Measurements from ENCODE around the gene ADAMTS5.

The ADAMTS5 gene

GRCh38 chr21:26888931-26889330 lies 78.0 kb downstream of the ADAMTS5 start:
- no peaks in the 10 kb centered on the region for H3K4me1 ChIP-seq (ENCODE audit: control insufficient read depth, insufficient read depth, low read length)
- no peak overlapping the region for H3K27ac ChIP-seq (ENCODE audit: low read length)

GRCh38 chr21:26888256-26888655 lies 78.6 kb downstream of the ADAMTS5 start:
- H3K9me3 ChIP-seq (ENCODE audit: control insufficient read depth in 2 of 2, low read length in 2 of 2): no peaks in the 10 kb centered on the region
- H3K9ac ChIP-seq (ENCODE audit: low read length in 2 of 2): no peak overlapping the region
- no peaks in the 10 kb centered on the region for H3K36me3 ChIP-seq (ENCODE audit: control insufficient read depth in 2 of 2, insufficient read depth in 2 of 2, low read length in 2 of 2)
- no peaks in the 10 kb centered on the region for H3K4me1 ChIP-seq (ENCODE audit: control insufficient read depth, insufficient read depth, low read length)
- H3K4me3 ChIP-seq (ENCODE audit: low read length in 2 of 2): no peak overlapping the region
- H3K27me3 ChIP-seq (ENCODE audit: control insufficient read depth in 1 of 2, insufficient read depth in 2 of 2, low read length in 2 of 2): no peaks in the 10 kb centered on the region
- H3K27ac ChIP-seq (ENCODE audit: low read length): no peak overlapping the region

More at GRCh38 chr21:26888931-26889330, 78.0 kb downstream of the ADAMTS5 start:
- no peaks in the 10 kb centered on the region for H3K9me3 ChIP-seq (ENCODE audit: control insufficient read depth in 2 of 2, low read length in 2 of 2)
- H3K36me3 ChIP-seq (ENCODE audit: control insufficient read depth in 2 of 2, insufficient read depth in 2 of 2, low read length in 2 of 2): no peaks in the 10 kb centered on the region
- no peak overlapping the region for H3K4me3 ChIP-seq (ENCODE audit: low read length in 2 of 2)
- H3K9ac ChIP-seq (ENCODE audit: low read length in 2 of 2): no peak overlapping the region
- H3K27me3 ChIP-seq (ENCODE audit: control insufficient read depth in 1 of 2, insufficient read depth in 2 of 2, low read length in 2 of 2): no peaks in the 10 kb centered on the region

- Histone ChIP-seq H3K9me3 (ENCODE audit: control insufficient read depth in 2 of 2, low read length in 2 of 2) (no peaks in the 10 kb centered on the region), H3K9ac (ENCODE audit: low read length in 2 of 2) (no peak overlapping the region), H3K36me3 (ENCODE audit: control insufficient read depth in 2 of 2, insufficient read depth in 2 of 2, low read length in 2 of 2) (no peaks in the 10 kb centered on the region), H3K27ac (ENCODE audit: low read length) (no peak overlapping the region), H3K4me1 (ENCODE audit: control insufficient read depth, insufficient read depth, low read length) (no peaks in the 10 kb centered on the region), H3K4me3 (ENCODE audit: low read length in 2 of 2) (no peak overlapping the region), H3K27me3 (ENCODE audit: control insufficient read depth in 1 of 2, insufficient read depth in 2 of 2, low read length in 2 of 2) (no peaks in the 10 kb centered on the region)
Observed at GRCh38 chr21:26887251-26887650, 79.6 kb downstream of the ADAMTS5 start.

GRCh38 chr21:26884436-26884835 lies 82.5 kb downstream of the ADAMTS5 start:
- Histone ChIP-seq H3K9me3 (ENCODE audit: control insufficient read depth in 2 of 2, low read length in 2 of 2) (no peaks in the 10 kb centered on the region), H3K27ac (ENCODE audit: low read length) (no peak overlapping the region), H3K4me3 (ENCODE audit: low read length in 2 of 2) (no peak overlapping the region), H3K36me3 (ENCODE audit: control insufficient read depth in 2 of 2, insufficient read depth in 2 of 2, low read length in 2 of 2) (no peaks in the 10 kb centered on the region), H3K27me3 (ENCODE audit: control insufficient read depth in 1 of 2, insufficient read depth in 2 of 2, low read length in 2 of 2) (no peaks in the 10 kb centered on the region), H3K4me1 (ENCODE audit: control insufficient read depth, insufficient read depth, low read length) (no peaks in the 10 kb centered on the region), H3K9ac (ENCODE audit: low read length in 2 of 2) (no peak overlapping the region)

DNA sequence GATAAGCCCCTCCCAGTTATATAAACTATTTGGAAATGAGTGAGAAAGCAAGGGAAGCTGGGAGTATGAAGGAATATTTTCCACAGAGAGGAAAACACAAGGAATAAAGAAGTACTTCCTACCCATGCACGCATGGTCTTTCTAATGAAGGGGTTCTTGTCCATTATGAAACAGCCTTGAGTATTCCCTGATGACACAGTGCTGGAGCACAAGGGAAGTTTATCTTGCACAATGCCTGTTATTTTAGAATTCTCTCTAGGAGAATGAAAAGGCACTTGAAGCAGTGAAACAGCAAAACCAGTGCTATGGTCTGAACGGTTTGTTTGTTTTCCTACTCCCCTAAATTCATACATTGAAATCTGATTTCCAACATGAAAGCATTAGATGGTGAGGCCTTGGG lies 83.1 kb downstream of the ADAMTS5 start:
- no peak overlapping the region for H3K27ac ChIP-seq (ENCODE audit: low read length)
- H3K4me1 ChIP-seq (ENCODE audit: control insufficient read depth, insufficient read depth, low read length): no peaks in the 10 kb centered on the region
- no peak overlapping the region for H3K4me3 ChIP-seq (ENCODE audit: low read length in 2 of 2)
- no peak overlapping the region for H3K9ac ChIP-seq (ENCODE audit: low read length in 2 of 2)
- H3K36me3 ChIP-seq (ENCODE audit: control insufficient read depth in 2 of 2, insufficient read depth in 2 of 2, low read length in 2 of 2): no peaks in the 10 kb centered on the region
- no peaks in the 10 kb centered on the region for H3K9me3 ChIP-seq (ENCODE audit: control insufficient read depth in 2 of 2, low read length in 2 of 2)
- H3K27me3 ChIP-seq (ENCODE audit: control insufficient read depth in 1 of 2, insufficient read depth in 2 of 2, low read length in 2 of 2): no peaks in the 10 kb centered on the region

DNA sequence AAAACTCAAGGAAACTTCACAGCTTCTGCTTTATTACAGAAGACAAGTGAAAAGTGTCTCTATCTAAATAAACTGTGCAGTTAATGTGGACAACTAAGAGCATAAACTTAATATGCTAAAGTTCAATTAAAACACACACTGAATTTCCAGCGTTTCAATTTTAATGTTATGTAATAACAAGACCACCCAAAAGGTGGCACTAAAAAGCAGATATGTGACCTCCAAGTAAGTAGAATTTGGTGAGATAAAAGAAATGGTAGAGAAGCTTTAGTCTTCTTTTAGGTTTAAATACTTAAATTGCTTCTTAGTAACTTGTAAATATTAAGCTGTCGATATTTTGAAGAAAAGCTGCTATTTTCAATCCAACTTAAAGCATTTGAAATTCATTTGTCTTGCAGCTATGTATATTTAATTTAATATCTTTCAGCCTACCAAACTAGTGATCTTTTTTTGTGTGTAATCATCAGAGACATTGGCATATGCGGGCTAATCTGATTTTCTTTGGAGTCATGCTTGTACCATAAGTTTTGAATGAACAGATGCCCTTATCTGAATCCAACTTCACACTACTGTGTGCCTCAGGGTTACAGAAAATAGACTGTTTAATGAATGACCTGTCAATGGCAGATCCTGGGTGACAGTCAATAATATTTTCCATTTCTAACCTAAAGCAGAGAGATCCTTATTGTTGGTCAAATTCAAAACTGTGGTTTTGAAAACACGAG lies 85.2 kb downstream of the ADAMTS5 start:
- Histone ChIP-seq H3K9me3 (ENCODE audit: control insufficient read depth in 2 of 2, low read length in 2 of 2) (no peaks in the 10 kb centered on the region), H3K27me3 (ENCODE audit: control insufficient read depth in 1 of 2, insufficient read depth in 2 of 2, low read length in 2 of 2) (no peaks in the 10 kb centered on the region), H3K27ac (ENCODE audit: low read length) (no peak overlapping the region), H3K9ac (ENCODE audit: low read length in 2 of 2) (no peak overlapping the region), H3K36me3 (ENCODE audit: control insufficient read depth in 2 of 2, insufficient read depth in 2 of 2, low read length in 2 of 2) (no peaks in the 10 kb centered on the region), H3K4me1 (ENCODE audit: control insufficient read depth, insufficient read depth, low read length) (no peaks in the 10 kb centered on the region), H3K4me3 (ENCODE audit: low read length in 2 of 2) (no peak overlapping the region)

GRCh38 chr21:26877018-26877417 lies 89.9 kb downstream of the ADAMTS5 start:
- Histone ChIP-seq H3K27me3 (ENCODE audit: control insufficient read depth in 1 of 2, insufficient read depth in 2 of 2, low read length in 2 of 2) (no peaks in the 10 kb centered on the region), H3K9me3 (ENCODE audit: control insufficient read depth in 2 of 2, low read length in 2 of 2) (peaks cover 2 to 4% of the 10 kb centered on the region in 2 donors), H3K9ac (ENCODE audit: low read length in 2 of 2) (no peak overlapping the region), H3K4me1 (ENCODE audit: control insufficient read depth, insufficient read depth, low read length) (no peaks in the 10 kb centered on the region), H3K4me3 (ENCODE audit: low read length in 2 of 2) (no peak overlapping the region), H3K27ac (ENCODE audit: low read length) (no peak overlapping the region), H3K36me3 (ENCODE audit: control insufficient read depth in 2 of 2, insufficient read depth in 2 of 2, low read length in 2 of 2) (no peaks in the 10 kb centered on the region)

GRCh38 chr21:26874347-26874746 lies 92.5 kb downstream of the ADAMTS5 start:
- H3K9me3 ChIP-seq (ENCODE audit: control insufficient read depth in 2 of 2, low read length in 2 of 2): peaks cover 2 to 4% of the 10 kb centered on the region in 2 donors
- no peak overlapping the region for H3K4me3 ChIP-seq (ENCODE audit: low read length in 2 of 2)
- H3K36me3 ChIP-seq (ENCODE audit: control insufficient read depth in 2 of 2, insufficient read depth in 2 of 2, low read length in 2 of 2): no peaks in the 10 kb centered on the region
- H3K27ac ChIP-seq (ENCODE audit: low read length): no peak overlapping the region
- no peak overlapping the region for H3K9ac ChIP-seq (ENCODE audit: low read length in 2 of 2)
- no peaks in the 10 kb centered on the region for H3K4me1 ChIP-seq (ENCODE audit: control insufficient read depth, insufficient read depth, low read length)
- no peaks in the 10 kb centered on the region for H3K27me3 ChIP-seq (ENCODE audit: control insufficient read depth in 1 of 2, insufficient read depth in 2 of 2, low read length in 2 of 2)
